Measurements from ENCODE around the gene PGP.

PGP gene

GRCh38 chr16:2237493-2238149, 23.0 kb upstream of the PGP start:
- DNase-seq (ENCODE audit: low read depth): no peak

- DNase-seq (ENCODE audit: low read depth): no peak
Measured at GRCh38 chr16:2237102-2237482, 22.5 kb upstream of the PGP start.

- no peak for DNase-seq (ENCODE audit: low read depth)
Measured at GRCh38 chr16:2236337-2237101, 21.9 kb upstream of the PGP start, which contains the start of gene DNASE1L2. Gene DNASE1L2, plus strand, starts transcription at chr16:2236444. Its CDS starts 373 bp downstream, at chr16:2236817.

GRCh38 chr16:2235695-2236336, 21.2 kb upstream of the PGP start:
- no peak for DNase-seq (ENCODE audit: low read depth)

GRCh38 chr16:2235234-2235651, 20.6 kb upstream of the PGP start:
- DNase-seq (ENCODE audit: low read depth): no peak

GRCh38 chr16:2234813-2235170, 20.2 kb upstream of the PGP start:
- DNase-seq (ENCODE audit: low read depth): no peak

GRCh38 chr16:2233872-2234812, 19.5 kb upstream of the PGP start:
- DNase-seq (ENCODE audit: low read depth): no peak

GRCh38 chr16:2233046-2233775, 18.6 kb upstream of the PGP start:
- no peak for DNase-seq (ENCODE audit: low read depth)

GRCh38 chr16:2232094-2232990, 17.7 kb upstream of the PGP start:
- no peak for DNase-seq (ENCODE audit: low read depth)

- no peak for DNase-seq (ENCODE audit: low read depth)
Measured at GRCh38 chr16:2231016-2231931, 16.6 kb upstream of the PGP start.

- no peak for DNase-seq (ENCODE audit: low read depth)
Measured at GRCh38 chr16:2230376-2230775, 15.7 kb upstream of the PGP start.

- no peak for DNase-seq (ENCODE audit: low read depth)
Measured at GRCh38 chr16:2229632-2230250, 15.1 kb upstream of the PGP start.

GRCh38 chr16:2229091-2229490, 14.5 kb upstream of the PGP start:
- no peak for DNase-seq (ENCODE audit: low read depth)

GRCh38 chr16:2228161-2228824, 13.7 kb upstream of the PGP start:
- no peak for DNase-seq (ENCODE audit: low read depth)

- DNase-seq (ENCODE audit: low read depth): no peak
Measured at GRCh38 chr16:2226918-2227317, 12.3 kb upstream of the PGP start.

GRCh38 chr16:2226245-2226793, 11.7 kb upstream of the PGP start:
- no peak for DNase-seq (ENCODE audit: low read depth)

- no peak for DNase-seq (ENCODE audit: low read depth)
Measured at GRCh38 chr16:2223942-2224486, 9.4 kb upstream of the PGP start.

Measured in stimulated activated CD8-positive, alpha-beta memory T cell treated with anti-CD3 and anti-CD28 coated beads, Interleukin-15, amount 100 ng/mL, for 1 hour (primary cell).